ENCODE data around the gene APOO.

Gene APOO

GRCh38 chrX:23826216-23826615 is 81.5 kb downstream of the APOO start:
- Histone ChIP-seq H3K9me3 (ENCODE audit: control insufficient read depth, low read length) (no peaks in the 10 kb centered on the region), H3K79me2 (no peaks in the 10 kb centered on the region), H3K4me3 (ENCODE audit: low read depth, low read length) (no peak overlapping the region), H3K9ac (no peak overlapping the region), H3K4me1 (no peaks in the 10 kb centered on the region), H2AFZ (no peak overlapping the region), H3K27ac (no peak overlapping the region), H3K4me2 (ENCODE audit: low read length) (no peak overlapping the region), H3K36me3 (ENCODE audit: control insufficient read depth, insufficient read depth, low read length) (no peaks in the 10 kb centered on the region), H3K27me3 (ENCODE audit: control insufficient read depth, insufficient read depth, low read length) (no peaks in the 10 kb centered on the region)
- no peak for TF ChIP-seq CTCF (IDR thresholded peaks at IDR 0.05)

- Histone ChIP-seq H3K4me2 (ENCODE audit: low read length) (no peak overlapping the region), H3K9me3 (ENCODE audit: control insufficient read depth, low read length) (no peaks in the 10 kb centered on the region), H3K36me3 (ENCODE audit: control insufficient read depth, insufficient read depth, low read length) (no peaks in the 10 kb centered on the region), H3K79me2 (no peaks in the 10 kb centered on the region), H3K4me3 (ENCODE audit: low read depth, low read length) (no peak overlapping the region), H2AFZ (no peak overlapping the region), H3K27me3 (ENCODE audit: control insufficient read depth, insufficient read depth, low read length) (no peaks in the 10 kb centered on the region), H3K4me1 (no peaks in the 10 kb centered on the region), H3K27ac (no peak overlapping the region), H3K9ac (no peak overlapping the region)
- TF ChIP-seq CTCF (IDR thresholded peaks at IDR 0.05) = no peak
Measured at GRCh38 chrX:23825675-23826074, 82.1 kb downstream of the APOO start.

- Histone ChIP-seq H3K27ac (no peak overlapping the region), H3K4me2 (ENCODE audit: low read length) (no peak overlapping the region), H3K9ac (no peak overlapping the region), H3K27me3 (ENCODE audit: control insufficient read depth, insufficient read depth, low read length) (no peaks in the 10 kb centered on the region), H3K79me2 (no peaks in the 10 kb centered on the region), H3K36me3 (ENCODE audit: control insufficient read depth, insufficient read depth, low read length) (no peaks in the 10 kb centered on the region), H3K4me3 (ENCODE audit: low read depth, low read length) (no peak overlapping the region), H3K4me1 (no peaks in the 10 kb centered on the region), H3K9me3 (ENCODE audit: control insufficient read depth, low read length) (no peaks in the 10 kb centered on the region), H2AFZ (no peak overlapping the region)
- no peak for TF ChIP-seq CTCF (IDR thresholded peaks at IDR 0.05)
Measured at GRCh38 chrX:23822841-23823240, 84.9 kb downstream of the APOO start.

- H3K9ac ChIP-seq = no peak overlapping the region
- H3K27me3 ChIP-seq (ENCODE audit: control insufficient read depth, insufficient read depth, low read length) = no peaks in the 10 kb centered on the region
- H3K27ac ChIP-seq = no peak overlapping the region
- no peaks in the 10 kb centered on the region for H3K79me2 ChIP-seq
- H2AFZ ChIP-seq = no peak overlapping the region
- no peak overlapping the region for H3K4me3 ChIP-seq (ENCODE audit: low read depth, low read length)
- H3K36me3 ChIP-seq (ENCODE audit: control insufficient read depth, insufficient read depth, low read length) = no peaks in the 10 kb centered on the region
- no peaks in the 10 kb centered on the region for H3K9me3 ChIP-seq (ENCODE audit: control insufficient read depth, low read length)
- H3K4me2 ChIP-seq (ENCODE audit: low read length) = no peak overlapping the region
- no peaks in the 10 kb centered on the region for H3K4me1 ChIP-seq
- TF ChIP-seq CTCF (IDR thresholded peaks at IDR 0.05) = no peak
Measured at GRCh38 chrX:23822397-23822796, 85.3 kb downstream of the APOO start.

- no peak for TF ChIP-seq CTCF (IDR thresholded peaks at IDR 0.05)
- Histone ChIP-seq H3K79me2 (no peaks in the 10 kb centered on the region), H2AFZ (no peak overlapping the region), H3K4me3 (ENCODE audit: low read depth, low read length) (no peak overlapping the region), H3K9me3 (ENCODE audit: control insufficient read depth, low read length) (no peaks in the 10 kb centered on the region), H3K27me3 (ENCODE audit: control insufficient read depth, insufficient read depth, low read length) (no peaks in the 10 kb centered on the region), H3K27ac (no peak overlapping the region), H3K4me1 (no peaks in the 10 kb centered on the region), H3K36me3 (ENCODE audit: control insufficient read depth, insufficient read depth, low read length) (no peaks in the 10 kb centered on the region), H3K4me2 (ENCODE audit: low read length) (no peak overlapping the region), H3K9ac (no peak overlapping the region)
Measured at GRCh38 chrX:23821847-23822246, 85.9 kb downstream of the APOO start.
